Superior temporal gyrus (tissue), 1 donor: Measurements from ENCODE around the gene DIMT1.
A peak's percentile ranks its signal among the peaks of the same experiment; 100 is the strongest.

Experiments used
- DNase-seq: peaks from one replicate; pipeline ENCODE4 v3.0.0-alpha.2; 2016; ENCODE audit errors: extremely low spot score

Gene DIMT1

GRCh38 chr5:62371409-62371808 is 32.3 kb downstream of the DIMT1 start:
- no peak for DNase-seq

- no peak for DNase-seq
Measured at GRCh38 chr5:62369039-62369438, 34.7 kb downstream of the DIMT1 start.

GRCh38 chr5:62362701-62363100 is 41.0 kb downstream of the DIMT1 start:
- no peak for DNase-seq

DNA sequence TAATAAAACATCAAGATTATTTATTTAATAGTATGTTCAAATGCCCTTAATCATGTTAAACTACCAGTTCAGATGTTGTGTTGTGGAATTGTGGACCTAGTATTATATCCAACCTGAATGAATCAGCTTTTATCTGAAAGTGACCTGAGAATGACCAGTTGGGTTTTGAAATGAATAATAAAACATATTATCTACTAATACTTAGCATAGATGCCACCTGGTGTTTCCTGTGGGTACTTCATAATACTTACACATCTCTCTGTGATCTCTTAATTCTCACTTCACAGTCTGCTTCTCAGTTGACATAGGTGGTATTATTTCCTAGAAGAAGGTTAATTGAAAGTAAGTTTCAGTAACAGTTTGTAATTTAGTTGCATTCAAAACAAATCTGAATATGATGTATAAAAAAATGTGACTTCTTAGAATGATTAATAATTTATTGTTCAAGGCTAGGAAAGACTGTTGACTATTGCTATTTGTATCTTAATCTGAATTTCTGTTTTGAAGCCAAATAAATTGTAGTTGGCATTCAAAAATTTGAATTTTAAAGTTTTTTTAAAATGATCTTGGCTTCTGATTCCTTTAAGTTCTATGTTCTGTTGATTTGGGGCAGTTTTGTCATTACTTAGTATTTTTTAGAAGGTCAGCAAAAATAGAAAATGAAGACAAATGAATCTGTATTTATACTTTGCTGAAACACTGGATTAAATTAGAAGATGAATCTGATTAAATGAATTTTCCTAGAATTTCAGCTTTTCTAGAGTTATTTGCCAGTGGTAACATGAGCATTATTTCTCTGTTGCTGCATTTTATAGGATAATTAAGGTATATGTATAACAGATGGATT is 49.5 kb downstream of the DIMT1 start:
- DNase-seq, result peak; percentile 89

GRCh38 chr5:62348723-62349481 is 54.8 kb downstream of the DIMT1 start:
- no peak for DNase-seq

DNA sequence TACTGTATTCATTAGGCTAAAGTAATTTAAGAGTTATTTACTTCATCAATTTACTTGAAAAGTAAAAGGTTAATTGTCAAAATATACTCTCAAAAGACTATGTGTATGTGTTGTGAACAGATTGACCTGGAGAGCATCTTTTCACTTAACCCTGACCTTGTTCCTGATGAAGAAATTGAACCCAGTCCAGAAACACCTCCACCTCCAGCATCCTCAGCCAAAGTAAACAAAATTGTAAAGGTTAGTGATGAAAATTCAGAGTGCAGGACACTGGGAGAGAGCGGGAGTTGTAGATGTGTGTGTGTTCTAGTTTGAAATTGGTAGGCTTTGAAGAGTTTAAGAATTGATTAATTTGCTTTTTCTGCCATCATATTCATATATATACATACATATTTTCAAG is 55.8 kb downstream of the DIMT1 start:
- no peak for DNase-seq

DNA sequence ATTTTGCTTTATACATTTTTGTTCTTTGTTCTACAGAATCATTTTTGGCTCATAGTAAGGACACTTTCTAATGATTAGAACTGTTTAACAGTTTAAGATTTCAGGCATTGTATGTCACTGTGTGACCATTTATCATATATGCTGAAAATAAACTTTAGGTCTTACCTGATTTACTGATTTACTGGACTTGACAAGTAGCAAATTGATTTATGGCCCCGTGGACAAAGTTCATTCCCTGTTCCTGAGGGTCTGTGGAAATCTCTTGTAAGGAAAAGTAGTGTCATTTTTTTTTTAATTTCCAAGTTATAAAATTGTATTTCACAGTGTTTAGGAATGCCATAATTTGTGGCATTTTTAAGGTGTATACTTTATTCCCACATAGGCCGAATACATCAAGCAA is 57.0 kb downstream of the DIMT1 start:
- no peak for DNase-seq

DNA sequence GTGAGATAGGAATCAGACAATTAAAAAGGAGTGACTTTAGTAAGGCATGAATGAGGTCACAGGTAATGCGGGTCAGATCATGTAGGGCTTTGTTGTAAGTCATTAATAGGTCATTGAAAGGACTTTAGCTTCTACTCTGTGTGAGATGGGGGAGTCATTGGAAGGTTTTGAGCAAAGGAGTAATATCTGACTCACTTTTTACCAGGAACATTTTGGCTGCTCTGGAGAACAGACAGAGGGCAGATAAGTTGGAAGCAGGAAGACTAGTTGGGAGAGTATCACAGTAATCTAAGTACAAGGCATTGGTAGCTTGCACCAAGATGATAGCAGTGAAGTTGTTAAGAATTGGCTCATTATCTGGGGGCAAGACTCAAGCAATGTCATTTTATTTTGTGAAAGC is 60.3 kb downstream of the DIMT1 start:
- no peak for DNase-seq

- DNase-seq, result no peak
Measured at GRCh38 chr5:62342476-62342837, 61.2 kb downstream of the DIMT1 start.

DNA sequence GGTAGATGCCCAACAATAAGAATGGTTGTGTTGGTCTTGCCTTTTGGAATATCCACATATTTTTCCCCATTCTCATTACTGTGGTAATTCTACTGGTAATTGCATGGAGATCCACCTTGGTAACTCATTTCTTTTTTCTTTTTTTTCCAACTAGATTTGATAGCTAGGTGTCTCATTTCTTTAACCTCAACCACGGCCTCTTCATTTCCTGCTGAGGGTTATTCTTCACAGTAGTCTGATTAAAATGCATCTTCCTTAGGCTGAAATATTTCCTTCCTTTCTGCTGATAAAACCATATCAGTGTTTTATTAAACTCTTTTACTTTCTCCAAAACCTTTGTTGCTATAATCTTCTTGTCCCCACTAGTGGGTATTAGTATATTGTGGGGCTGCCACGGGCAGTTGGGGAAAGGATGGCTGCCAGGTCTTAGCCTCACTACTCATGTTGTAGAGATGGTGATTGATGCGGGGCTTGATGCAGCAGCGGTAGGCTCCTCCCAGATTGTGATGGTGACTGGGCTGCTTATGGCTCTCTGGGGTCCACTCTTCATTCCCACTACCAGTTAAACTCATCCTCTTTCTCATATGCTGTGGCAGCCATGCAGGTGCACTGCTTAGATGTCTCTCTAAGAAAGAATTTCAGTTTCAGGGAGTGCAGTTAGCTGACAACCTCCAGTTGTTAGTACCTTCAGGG is 61.8 kb downstream of the DIMT1 start:
- no peak for DNase-seq

DNA sequence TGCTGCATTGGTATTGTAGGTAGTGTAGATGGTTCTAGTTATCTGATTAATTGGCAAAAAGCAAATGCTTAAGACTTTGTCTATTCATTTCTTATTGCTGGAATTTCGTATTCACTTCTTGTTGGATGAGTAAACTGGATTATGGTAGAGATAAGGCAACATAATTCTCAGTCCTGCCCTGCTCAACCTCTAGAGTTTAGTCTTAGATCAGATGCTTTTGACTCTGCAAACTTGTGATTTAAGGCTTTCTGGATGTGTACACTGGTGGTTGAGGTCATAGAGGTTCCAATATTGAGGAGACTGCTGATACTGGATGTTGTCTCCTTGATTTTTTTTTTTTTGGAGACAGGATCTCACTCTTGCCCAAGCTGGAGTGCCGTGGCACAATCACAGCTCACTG is 62.7 kb downstream of the DIMT1 start:
- no peak for DNase-seq

DNA sequence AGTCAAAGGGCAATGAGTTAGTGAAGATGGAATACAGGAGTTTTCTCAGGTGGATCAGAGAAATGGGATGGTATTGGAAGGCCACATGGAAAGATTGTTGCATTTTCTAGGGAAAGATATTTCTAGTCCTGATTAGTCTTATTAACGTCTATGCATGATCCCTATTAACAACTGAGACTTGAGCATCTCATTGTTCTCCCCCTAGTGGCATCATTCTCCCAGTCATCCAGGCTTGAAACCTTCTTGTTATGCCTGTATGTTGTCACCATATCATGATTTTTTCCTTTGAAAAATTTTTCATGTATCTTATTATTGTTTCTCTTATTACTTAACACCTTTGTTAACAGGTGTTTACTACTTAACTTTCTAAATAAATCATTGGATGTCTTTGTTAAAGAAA is 63.3 kb downstream of the DIMT1 start:
- peak; percentile 78 for DNase-seq
